HepG2 (cell line): Measurements from ENCODE around the gene ZDHHC16. TPM values are rescaled to one million over a fixed set of nuclear protein-coding genes. Genes with fewer than 3 reads are reported as not detected.

ENCODE experiments used
- AGO2 ChIP-seq: fragments of 200-400 bp; formaldehyde crosslinking; optimal IDR thresholded peaks from 2 replicates; pipeline ENCODE3; 2017; ENCODE audit warnings: mild to moderate bottlenecking, low read depth, low read length, moderate library complexity
- EHMT2 ChIP-seq: fragments of 200-600 bp; sonication (generic); IDR thresholded peaks from 2 replicates; pipeline ENCODE4 v1.7.0; 2017; ENCODE audit warnings: antibody characterized with exemption, low read depth, low read length, borderline replicate concordance
- FOXK2 ChIP-seq: fragments of 450-650 bp; IDR thresholded peaks from 2 replicates; pipeline ENCODE4 v1.6.1; 2016
- GFI1 ChIP-seq: sonication (generic); formaldehyde crosslinking; IDR thresholded peaks from 2 replicates; pipeline ENCODE4 v1.5.0; 2020; ENCODE audit warnings: missing genetic modification reagents, mild to moderate bottlenecking, borderline replicate concordance
- HMGA1 ChIP-seq: sonication (generic); formaldehyde crosslinking; conservative IDR thresholded peaks from 2 replicates; pipeline ENCODE4 v1.4.0; 2020; ENCODE audit warnings: missing genetic modification reagents
- KLF16 ChIP-seq, 2 experiments: sonication (generic) in 1 of 2; formaldehyde crosslinking in 1 of 2; IDR thresholded peaks; 2 replicates each; pipeline versions ENCODE4 v1.6.1 to v1.8.0; 2016 to 2023; ENCODE audit warnings: missing genetic modification reagents in 2 of 2, missing compliant biosample characterization in 1 of 2
- PAWR ChIP-seq: sonication (generic); formaldehyde crosslinking; IDR thresholded peaks from 2 replicates; pipeline ENCODE4 v1.4.0; 2020; ENCODE audit warnings: missing genetic modification reagents, mild to moderate bottlenecking, borderline replicate concordance
- POLR2AphosphoS5 ChIP-seq: IDR thresholded peaks from 2 replicates; pipeline ENCODE4 v1.6.1; 2012; ENCODE audit warnings: low read depth, low read length
- PRMT3 ChIP-seq: sonication (generic); formaldehyde crosslinking; IDR thresholded peaks from 2 replicates; pipeline ENCODE4 v1.8.1; 2022; ENCODE audit warnings: low read depth, mild to moderate bottlenecking, moderate library complexity, missing genetic modification reagents, borderline replicate concordance
- RORA ChIP-seq: sonication (generic); formaldehyde crosslinking; IDR thresholded peaks from 2 replicates; pipeline ENCODE4 v1.5.0; 2020; ENCODE audit warnings: mild to moderate bottlenecking, missing genetic modification reagents, moderate library complexity
- SOX6 ChIP-seq, 2 experiments: fragments of 450-650 bp in 1 of 2; sonication (generic) in 1 of 2; formaldehyde crosslinking in 1 of 2; IDR thresholded peaks; 2 replicates each; pipeline versions ENCODE4 v1.4.0 to v1.6.1; 2017 to 2020; ENCODE audit warnings: antibody characterized with exemption in 1 of 2, mild to moderate bottlenecking in 1 of 2, missing genetic modification reagents in 1 of 2
- SP2 ChIP-seq: sonication (generic); formaldehyde crosslinking; IDR thresholded peaks from 2 replicates; pipeline ENCODE4 v1.5.1; 2020; ENCODE audit warnings: mild to moderate bottlenecking, missing genetic modification reagents
- YEATS4 ChIP-seq: sonication (generic); formaldehyde crosslinking; IDR thresholded peaks from 2 replicates; pipeline ENCODE4 v1.4.0; 2020; ENCODE audit warnings: missing genetic modification reagents, borderline replicate concordance
- ZNF124 ChIP-seq: sonication (generic); formaldehyde crosslinking; IDR thresholded peaks from 2 replicates; pipeline ENCODE4 v1.4.0; 2020; ENCODE audit warnings: missing genetic modification reagents
- ZNF205 ChIP-seq: IDR thresholded peaks from 2 replicates; pipeline ENCODE4 v1.6.1; 2018; ENCODE audit warnings: missing biosample characterization, missing genetic modification reagents
- ZNF282 ChIP-seq: fragments of 450-650 bp; IDR thresholded peaks from 2 replicates; pipeline ENCODE4 v1.6.1; 2018; ENCODE audit not compliant: partially characterized antibody
- ZNF607 ChIP-seq: sonication (generic); formaldehyde crosslinking; IDR thresholded peaks from 2 replicates; pipeline ENCODE4 v1.5.1; 2020; ENCODE audit warnings: missing genetic modification reagents, mild to moderate bottlenecking, borderline replicate concordance
- ZNF619 ChIP-seq: sonication (generic); formaldehyde crosslinking; IDR thresholded peaks from 2 replicates; pipeline ENCODE4 v1.4.0; 2020; ENCODE audit warnings: mild to moderate bottlenecking, missing genetic modification reagents
- ZSCAN30 ChIP-seq: sonication (generic); formaldehyde crosslinking; IDR thresholded peaks from 2 replicates; pipeline ENCODE4 v1.5.0; 2020; ENCODE audit warnings: mild to moderate bottlenecking, missing genetic modification reagents
- polyA plus RNA-seq, 8 experiments: library from polyadenylated mRNA; depleted of rRNA in 3 of 8; stranded (reverse) in 7 of 8; unstranded in 1 of 8; fragments of >200 nt; fragmentation: Illumina TruSeq in 4 of 8; extraction: Trizol in 4 of 8; gene quantifications; 2 replicates each; pipeline versions ENCODE4 v1.2.1 to v1.2.3, GENCODE V29; 2011 to 2016; ENCODE audit warnings: low read depth in 4 of 8, missing spikeins in 1 of 8, mixed read lengths in 1 of 8; ENCODE audit not compliant: insufficient read depth in 1 of 8
- total RNA-seq, 5 experiments: library from RNA; depleted of rRNA; stranded (reverse); fragments of >200 nt; fragmentation: Illumina TruSeq; extraction: Trizol; gene quantifications; 2 replicates each; pipeline ENCODE4 v1.2.3, GENCODE V29; 2016; ENCODE audit warnings: low read depth in 1 of 5
- TF ChIP-seq, protein P1 (sequence below): sonication (generic); formaldehyde crosslinking; IDR thresholded peaks from 2 replicates; pipeline ENCODE4 v1.4.0; 2020; ENCODE audit warnings: missing genetic modification reagents, borderline replicate concordance
- TF ChIP-seq, protein P2 (sequence below), 2 experiments: sonication (generic) in 1 of 2; formaldehyde crosslinking in 1 of 2; IDR thresholded peaks; 2 replicates each; pipeline versions ENCODE4 v1.5.1 to v1.6.1; 2011 to 2020; ENCODE audit warnings: borderline replicate concordance in 1 of 2, low read depth in 1 of 2, low read length in 1 of 2, mild to moderate bottlenecking in 1 of 2, missing genetic modification reagents in 1 of 2, moderate library complexity in 1 of 2
- TF ChIP-seq, protein P3 (sequence below): sonication (generic); formaldehyde crosslinking; IDR thresholded peaks from 2 replicates; pipeline ENCODE4 v1.8.1; 2022; ENCODE audit warnings: mild to moderate bottlenecking, missing genetic modification reagents

Gene ZDHHC16
- total and polyA plus RNA-seq, 2 of the 13 experiments (the other 11 are each of a cell fraction or from before 2014, with no cell fraction given): 40.8 to 41.8 TPM

DNA sequence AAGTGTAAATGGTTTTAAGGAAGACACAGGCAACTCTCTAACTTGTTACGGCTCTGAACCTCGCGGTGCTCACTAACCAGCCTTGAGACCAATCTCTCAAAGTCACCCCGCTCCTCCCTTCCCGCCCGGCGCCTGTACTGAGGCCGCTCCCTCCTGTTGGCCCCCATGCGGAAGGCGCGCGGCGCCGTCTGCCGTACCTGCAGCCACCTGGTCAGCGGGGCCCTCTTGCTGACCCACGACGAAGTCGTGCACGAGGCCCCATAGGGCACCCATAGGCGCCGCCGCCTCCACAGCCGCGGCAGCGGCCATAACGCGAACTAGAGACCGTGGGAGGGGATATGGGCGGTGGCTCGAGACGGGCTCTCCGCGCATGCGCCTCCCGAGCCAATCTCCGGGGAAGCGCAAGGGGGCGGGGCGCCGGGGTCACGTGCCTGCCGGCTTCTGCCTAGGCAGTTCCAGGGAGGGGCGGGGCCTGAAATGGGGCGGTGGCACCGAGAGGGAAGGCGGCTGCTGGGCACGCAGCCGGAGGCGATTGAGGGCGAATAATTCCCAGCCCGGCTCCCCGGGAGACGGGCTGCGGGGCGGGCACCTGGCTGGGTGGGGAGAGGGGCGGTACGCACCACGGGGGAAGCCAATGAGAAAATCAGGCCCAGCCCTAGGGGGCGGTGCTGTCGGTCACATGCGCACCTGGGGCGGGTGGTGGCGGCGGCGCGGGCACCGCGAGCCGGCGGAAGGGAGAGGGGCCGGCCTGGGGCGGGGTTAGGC, 52.3 kb downstream of the ZDHHC16 start, which contains the start of gene MMS19 (continued):
- TF ChIP-seq, protein P1, sequence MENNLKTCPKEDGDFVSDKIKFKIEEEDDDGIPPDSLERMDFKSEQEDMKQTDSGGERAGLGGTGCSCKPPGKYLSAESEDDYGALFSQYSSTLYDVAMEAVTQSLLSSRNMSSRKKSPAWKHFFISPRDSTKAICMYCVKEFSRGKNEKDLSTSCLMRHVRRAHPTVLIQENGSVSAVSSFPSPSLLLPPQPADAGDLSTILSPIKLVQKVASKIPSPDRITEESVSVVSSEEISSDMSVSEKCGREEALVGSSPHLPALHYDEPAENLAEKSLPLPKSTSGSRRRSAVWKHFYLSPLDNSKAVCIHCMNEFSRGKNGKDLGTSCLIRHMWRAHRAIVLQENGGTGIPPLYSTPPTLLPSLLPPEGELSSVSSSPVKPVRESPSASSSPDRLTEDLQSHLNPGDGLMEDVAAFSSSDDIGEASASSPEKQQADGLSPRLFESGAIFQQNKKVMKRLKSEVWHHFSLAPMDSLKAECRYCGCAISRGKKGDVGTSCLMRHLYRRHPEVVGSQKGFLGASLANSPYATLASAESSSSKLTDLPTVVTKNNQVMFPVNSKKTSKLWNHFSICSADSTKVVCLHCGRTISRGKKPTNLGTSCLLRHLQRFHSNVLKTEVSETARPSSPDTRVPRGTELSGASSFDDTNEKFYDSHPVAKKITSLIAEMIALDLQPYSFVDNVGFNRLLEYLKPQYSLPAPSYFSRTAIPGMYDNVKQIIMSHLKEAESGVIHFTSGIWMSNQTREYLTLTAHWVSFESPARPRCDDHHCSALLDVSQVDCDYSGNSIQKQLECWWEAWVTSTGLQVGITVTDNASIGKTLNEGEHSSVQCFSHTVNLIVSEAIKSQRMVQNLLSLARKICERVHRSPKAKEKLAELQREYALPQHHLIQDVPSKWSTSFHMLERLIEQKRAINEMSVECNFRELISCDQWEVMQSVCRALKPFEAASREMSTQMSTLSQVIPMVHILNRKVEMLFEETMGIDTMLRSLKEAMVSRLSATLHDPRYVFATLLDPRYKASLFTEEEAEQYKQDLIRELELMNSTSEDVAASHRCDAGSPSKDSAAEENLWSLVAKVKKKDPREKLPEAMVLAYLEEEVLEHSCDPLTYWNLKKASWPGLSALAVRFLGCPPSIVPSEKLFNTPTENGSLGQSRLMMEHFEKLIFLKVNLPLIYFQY (CRISPR knock-in tag): peak; percentile 33; the same call in 1 of the 2 replicates
- TF ChIP-seq POLR2AphosphoS5: peak; percentile 29; the same call in 1 of the 2 replicates
- TF ChIP-seq, protein P2, sequence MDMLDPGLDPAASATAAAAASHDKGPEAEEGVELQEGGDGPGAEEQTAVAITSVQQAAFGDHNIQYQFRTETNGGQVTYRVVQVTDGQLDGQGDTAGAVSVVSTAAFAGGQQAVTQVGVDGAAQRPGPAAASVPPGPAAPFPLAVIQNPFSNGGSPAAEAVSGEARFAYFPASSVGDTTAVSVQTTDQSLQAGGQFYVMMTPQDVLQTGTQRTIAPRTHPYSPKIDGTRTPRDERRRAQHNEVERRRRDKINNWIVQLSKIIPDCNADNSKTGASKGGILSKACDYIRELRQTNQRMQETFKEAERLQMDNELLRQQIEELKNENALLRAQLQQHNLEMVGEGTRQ (IDR thresholded peaks at IDR 0.05; ENCODE audit: low read depth, low read length): peak; percentile 65; the same call in 1 of the 2 replicates
- TF ChIP-seq, protein P2 (CRISPR knock-in tag; IDR thresholded peaks at IDR 0.05; ENCODE audit: borderline replicate concordance): peak; percentile 96; the same call in 1 of the 2 replicates
- TF ChIP-seq ZNF124 (CRISPR knock-in tag): peak; percentile 72; the same call in 1 of the 2 replicates
- no peak for TF ChIP-seq ZNF619 (CRISPR knock-in tag)
- TF ChIP-seq ZSCAN30 (CRISPR knock-in tag): no peak
- TF ChIP-seq EHMT2: no peak
- TF ChIP-seq, protein P3, sequence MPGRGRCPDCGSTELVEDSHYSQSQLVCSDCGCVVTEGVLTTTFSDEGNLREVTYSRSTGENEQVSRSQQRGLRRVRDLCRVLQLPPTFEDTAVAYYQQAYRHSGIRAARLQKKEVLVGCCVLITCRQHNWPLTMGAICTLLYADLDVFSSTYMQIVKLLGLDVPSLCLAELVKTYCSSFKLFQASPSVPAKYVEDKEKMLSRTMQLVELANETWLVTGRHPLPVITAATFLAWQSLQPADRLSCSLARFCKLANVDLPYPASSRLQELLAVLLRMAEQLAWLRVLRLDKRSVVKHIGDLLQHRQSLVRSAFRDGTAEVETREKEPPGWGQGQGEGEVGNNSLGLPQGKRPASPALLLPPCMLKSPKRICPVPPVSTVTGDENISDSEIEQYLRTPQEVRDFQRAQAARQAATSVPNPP (CRISPR knock-in tag): peak; percentile 60; the same call in 1 of the 2 replicates
- peak in 1 of 2 experiments; percentile 78; a peak in 2 of 4 replicates for TF ChIP-seq KLF16 (CRISPR knock-in tag; IDR thresholded peaks at IDR 0.05)
- peak; percentile 74 for TF ChIP-seq SP2 (CRISPR knock-in tag)
- peak; percentile 19; the same call in 1 of the 2 replicates for TF ChIP-seq YEATS4 (CRISPR knock-in tag)
- TF ChIP-seq PRMT3 (CRISPR knock-in tag): no peak
- no peak for TF ChIP-seq ZNF282
- peak; percentile 60; the same call in 1 of the 2 replicates for TF ChIP-seq ZNF607
- TF ChIP-seq PAWR (CRISPR knock-in tag): no peak
- 0 out of 2 replicates have a peak, but pooled peaks have one; percentile 23 for TF ChIP-seq ZNF205 (CRISPR knock-in tag)
- no peak for TF ChIP-seq FOXK2
- TF ChIP-seq SOX6 (IDR thresholded peaks at IDR 0.05): no peak
- TF ChIP-seq SOX6 (CRISPR knock-in tag; IDR thresholded peaks at IDR 0.05): peak; percentile 46
- TF ChIP-seq RORA (CRISPR knock-in tag): no peak
- peak; percentile 87 for TF ChIP-seq AGO2
- no peak for TF ChIP-seq HMGA1 (CRISPR knock-in tag)
- peak; percentile 11; the same call in 1 of the 2 replicates for TF ChIP-seq GFI1 (CRISPR knock-in tag)
